Subcutaneous adipose tissue (tissue), 4 donors: ENCODE data around the gene PCED1A. TPM values are rescaled to one million over a fixed set of nuclear protein-coding genes. Genes with fewer than 3 reads are reported as not detected.

Experiments used
- total RNA-seq, 4 donors: library from RNA; depleted of rRNA; stranded (reverse); fragments of >200 nt; gene quantifications; one replicate each; pipeline ENCODE4 v1.1.0, GENCODE V29; 2016
- TF ChIP-seq, protein P1 (sequence below): fragments of 450-650 bp; IDR thresholded peaks from one replicate; pipeline ENCODE4 v1.5.1; 2016; ENCODE audit warnings: low read depth, mild to moderate bottlenecking, control low read depth, antibody characterized with exemption, moderate library complexity

PCED1A gene
- total RNA-seq, 4 donors from 2014 or later = 24.0 to 39.7 (median 26.8) TPM

DNA sequence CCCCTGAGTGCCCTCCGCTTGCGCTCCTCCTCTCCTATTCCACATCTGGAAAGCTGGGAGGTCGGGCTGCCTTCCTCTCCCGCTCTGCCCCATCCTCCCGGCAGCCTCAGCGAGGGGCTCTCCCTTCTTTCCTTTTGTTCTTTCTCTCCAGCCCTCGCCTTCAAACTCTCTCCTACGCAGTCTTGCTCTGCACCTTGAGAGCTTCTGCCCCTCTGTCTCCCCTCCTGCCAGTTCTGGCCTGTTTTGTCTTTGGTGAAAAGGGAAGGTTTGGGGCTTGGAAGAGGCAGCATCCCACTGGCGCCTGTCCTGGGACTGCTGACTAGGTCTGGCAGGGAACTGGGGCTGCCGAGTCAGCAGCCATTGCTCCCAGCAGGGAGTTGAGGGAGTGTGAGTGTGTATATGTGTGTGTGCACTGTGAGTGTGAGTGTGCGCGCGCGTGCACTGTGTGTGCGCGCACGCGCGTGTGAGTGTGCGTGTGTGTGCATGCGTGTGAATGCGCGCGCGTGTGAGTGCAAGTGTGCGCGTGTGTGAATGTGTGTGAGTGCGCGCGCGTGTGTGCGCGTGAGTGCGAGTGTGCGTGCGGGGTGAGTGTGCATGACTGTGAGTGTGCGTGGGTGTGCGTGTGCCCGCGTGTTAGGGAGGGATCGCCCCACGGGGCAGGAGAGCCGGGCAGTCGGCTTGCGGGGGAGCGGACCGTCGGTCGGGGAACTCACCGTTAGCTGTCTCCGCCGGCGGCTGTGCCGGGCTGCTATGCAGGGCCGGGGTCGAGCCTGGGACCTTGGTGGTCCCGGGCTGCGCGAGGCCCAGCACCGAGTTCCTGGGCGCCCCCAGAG lies 40.6 kb downstream of the PCED1A start:
- TF ChIP-seq, protein P1, sequence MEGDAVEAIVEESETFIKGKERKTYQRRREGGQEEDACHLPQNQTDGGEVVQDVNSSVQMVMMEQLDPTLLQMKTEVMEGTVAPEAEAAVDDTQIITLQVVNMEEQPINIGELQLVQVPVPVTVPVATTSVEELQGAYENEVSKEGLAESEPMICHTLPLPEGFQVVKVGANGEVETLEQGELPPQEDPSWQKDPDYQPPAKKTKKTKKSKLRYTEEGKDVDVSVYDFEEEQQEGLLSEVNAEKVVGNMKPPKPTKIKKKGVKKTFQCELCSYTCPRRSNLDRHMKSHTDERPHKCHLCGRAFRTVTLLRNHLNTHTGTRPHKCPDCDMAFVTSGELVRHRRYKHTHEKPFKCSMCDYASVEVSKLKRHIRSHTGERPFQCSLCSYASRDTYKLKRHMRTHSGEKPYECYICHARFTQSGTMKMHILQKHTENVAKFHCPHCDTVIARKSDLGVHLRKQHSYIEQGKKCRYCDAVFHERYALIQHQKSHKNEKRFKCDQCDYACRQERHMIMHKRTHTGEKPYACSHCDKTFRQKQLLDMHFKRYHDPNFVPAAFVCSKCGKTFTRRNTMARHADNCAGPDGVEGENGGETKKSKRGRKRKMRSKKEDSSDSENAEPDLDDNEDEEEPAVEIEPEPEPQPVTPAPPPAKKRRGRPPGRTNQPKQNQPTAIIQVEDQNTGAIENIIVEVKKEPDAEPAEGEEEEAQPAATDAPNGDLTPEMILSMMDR = no peak

DNA sequence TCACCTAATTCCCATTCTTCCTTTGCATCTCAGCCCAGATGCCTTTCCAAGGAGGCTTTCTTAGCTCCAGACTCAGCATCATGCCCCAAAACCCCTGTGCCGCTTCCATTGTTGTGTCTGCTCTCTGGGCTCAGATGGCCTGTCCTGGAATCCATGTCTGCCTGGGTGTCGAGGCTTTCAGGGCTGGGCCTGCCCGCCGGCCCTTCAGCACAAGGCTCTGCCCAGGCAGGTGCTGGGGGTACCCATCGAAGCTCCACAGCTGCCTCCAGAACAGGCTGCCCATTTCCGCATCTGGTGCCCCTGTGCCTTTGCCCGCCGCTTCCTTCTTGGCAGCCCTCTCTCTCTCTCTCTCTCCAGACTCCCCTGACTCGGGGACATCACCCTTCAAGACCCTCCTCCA lies 41.2 kb downstream of the PCED1A start:
- TF ChIP-seq, protein P1 = no peak

DNA sequence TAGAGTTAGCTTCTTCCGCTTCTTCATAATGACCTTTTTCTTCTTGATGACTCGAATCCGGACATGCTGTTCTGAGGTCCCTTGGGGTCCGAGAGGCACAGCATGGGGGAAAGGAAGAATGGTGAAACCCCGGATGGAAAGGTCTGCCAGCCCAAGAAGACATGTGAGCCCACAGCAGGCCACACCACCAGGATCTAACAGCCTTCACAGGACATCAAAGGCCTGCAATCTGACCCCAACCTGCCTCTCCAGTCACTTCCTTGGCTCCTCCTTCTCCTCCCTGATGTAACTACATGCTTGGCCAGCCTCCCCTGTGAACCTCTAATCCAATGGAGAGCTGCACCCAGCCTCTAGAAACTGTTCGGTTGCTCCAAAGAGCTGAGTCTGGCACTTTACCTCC lies 41.6 kb downstream of the PCED1A start:
- TF ChIP-seq, protein P1 = no peak

DNA sequence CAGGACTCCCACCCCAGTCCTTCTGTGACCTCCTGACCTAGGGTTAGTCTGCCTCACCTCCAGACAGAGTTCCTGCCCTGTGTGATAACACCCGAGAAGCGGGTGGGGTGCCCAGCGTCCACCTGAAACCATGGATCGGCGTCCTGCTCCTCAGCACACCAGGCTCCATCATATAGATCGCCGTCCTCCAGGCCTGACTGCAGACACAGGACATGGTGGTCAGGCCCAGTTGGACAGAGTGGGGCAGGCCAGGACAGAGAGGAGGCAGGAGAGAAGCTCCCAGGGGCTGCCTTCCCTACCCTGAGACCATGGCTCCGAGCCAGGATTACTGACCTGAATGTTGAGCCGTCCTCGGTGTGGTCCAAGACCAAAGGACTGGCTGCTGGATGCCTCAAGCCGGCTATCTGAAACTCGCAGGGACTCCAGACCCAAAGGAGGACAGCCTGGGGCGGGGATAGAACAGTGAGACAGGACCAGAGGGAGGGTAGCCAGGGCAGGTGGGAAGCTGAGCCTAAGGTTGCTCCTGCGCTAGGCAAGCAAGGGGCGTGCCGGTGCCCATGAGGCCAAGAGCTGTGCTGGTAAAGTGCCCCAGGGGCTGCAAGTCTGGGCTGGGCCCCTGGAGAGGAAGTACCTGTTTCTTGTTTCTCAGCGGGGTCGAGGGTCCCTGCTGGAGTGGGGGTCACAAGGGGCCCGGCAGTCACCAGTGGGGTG lies 42.2 kb downstream of the PCED1A start:
- TF ChIP-seq, protein P1 = no peak

DNA sequence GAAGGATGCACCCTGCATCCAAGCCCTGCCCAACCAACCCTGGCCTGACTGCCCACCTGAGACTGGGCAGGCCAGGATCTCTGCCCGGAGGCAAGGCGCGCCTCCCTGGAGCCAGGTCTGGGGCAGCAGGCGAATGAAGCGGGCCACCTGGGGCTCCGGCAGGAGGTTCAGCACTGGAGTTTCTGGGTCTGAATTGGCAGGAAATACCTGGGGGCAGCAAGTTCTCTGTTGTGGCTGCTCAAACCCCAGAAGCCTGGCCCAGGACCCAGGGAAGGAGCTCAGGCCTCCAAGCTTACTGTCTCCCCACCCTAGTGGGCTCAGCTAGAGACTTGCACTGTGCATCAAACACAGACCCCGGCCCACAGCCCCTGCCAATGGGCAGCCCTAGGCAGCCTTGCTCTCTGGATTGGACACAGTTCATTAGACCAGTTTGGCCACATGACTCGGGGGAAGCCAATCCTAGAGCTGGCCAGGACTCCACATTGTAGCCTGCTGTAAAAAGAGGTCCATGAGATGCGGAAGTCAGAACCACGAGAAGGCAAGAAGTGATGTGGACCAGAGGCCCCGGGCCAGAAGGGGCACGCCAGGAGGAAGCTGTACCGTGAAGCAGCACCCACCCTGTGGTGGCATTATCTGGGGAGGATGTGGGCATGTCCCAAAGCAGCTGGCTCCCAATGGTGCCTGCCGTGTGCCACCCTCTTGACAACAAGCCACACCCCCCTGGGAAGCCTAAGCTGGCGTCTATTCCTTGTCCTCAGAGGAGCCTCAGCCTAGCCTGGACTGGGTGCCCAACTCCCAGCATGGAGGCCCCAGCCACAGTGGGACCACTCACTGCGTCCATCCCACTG lies 43.1 kb downstream of the PCED1A start:
- TF ChIP-seq, protein P1 = no peak

DNA sequence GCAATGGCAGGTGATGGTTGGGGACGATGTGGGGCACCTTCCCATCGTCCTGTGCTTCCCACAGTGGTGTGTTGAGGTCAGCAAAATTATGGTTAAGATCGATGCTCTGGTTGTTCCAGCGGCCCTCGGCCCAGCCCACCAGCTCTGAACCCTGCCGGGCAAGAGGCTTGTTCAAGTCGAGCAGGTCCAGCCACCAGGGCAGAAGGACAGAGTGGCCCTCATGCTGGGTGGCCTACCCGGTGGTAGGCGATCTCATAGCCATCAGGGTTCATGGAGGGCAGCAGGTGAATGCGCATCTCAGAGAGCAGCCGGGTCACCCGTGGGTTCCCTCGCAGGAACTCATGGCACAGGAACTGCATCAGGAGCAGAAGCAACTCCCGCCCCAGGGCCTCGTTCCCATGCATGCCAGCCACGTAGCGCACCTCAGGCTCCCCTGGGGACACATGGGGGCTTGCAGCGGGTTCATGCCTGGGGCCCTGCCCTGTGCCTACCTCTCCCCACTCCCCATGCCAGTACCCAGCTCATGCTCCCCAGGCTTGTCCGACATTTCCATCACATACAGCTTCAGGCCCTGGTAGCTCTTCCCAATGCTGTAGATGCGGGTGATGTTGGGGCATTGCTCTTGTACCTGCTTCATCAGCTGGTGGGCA lies 44.3 kb downstream of the PCED1A start:
- TF ChIP-seq, protein P1 = no peak
